HEK293 (cell line): Measurements from ENCODE around the gene CCNT1.

ENCODE experiments used
- OVOL3 ChIP-seq: fragments of 450-650 bp; formaldehyde crosslinking; IDR thresholded peaks from 2 replicates; pipeline ENCODE4 v1.5.1; 2016; ENCODE audit warnings: missing biosample characterization, missing genetic modification characterization
- SCRT2 ChIP-seq: fragments of 450-650 bp; formaldehyde crosslinking; IDR thresholded peaks from 2 replicates; pipeline ENCODE4 v1.5.1; 2016; ENCODE audit warnings: missing biosample characterization, missing genetic modification characterization
- YY1 ChIP-seq: fragments of 450-650 bp; formaldehyde crosslinking; IDR thresholded peaks from 2 replicates; pipeline ENCODE4 v1.5.1; 2018; ENCODE audit warnings: missing biosample characterization, missing genetic modification characterization
- ZBTB48 ChIP-seq: fragments of 450-650 bp; formaldehyde crosslinking; IDR thresholded peaks from 2 replicates; pipeline ENCODE4 v1.5.1; 2016; ENCODE audit warnings: missing biosample characterization, missing genetic modification characterization
- ZNF112 ChIP-seq: fragments of 450-650 bp; formaldehyde crosslinking; IDR thresholded peaks from 2 replicates; pipeline ENCODE4 v1.5.0; 2017; ENCODE audit warnings: missing biosample characterization, missing genetic modification characterization
- ZNF175 ChIP-seq: fragments of 450-650 bp; formaldehyde crosslinking; IDR thresholded peaks from 2 replicates; pipeline ENCODE4 v1.5.1; 2016; ENCODE audit warnings: missing biosample characterization, missing genetic modification characterization
- ZNF302 ChIP-seq: fragments of 450-650 bp; formaldehyde crosslinking; IDR thresholded peaks from 2 replicates; pipeline ENCODE4 v1.5.1; 2016; ENCODE audit warnings: missing biosample characterization, missing genetic modification characterization, low read depth
- ZNF398 ChIP-seq: fragments of 450-650 bp; formaldehyde crosslinking; IDR thresholded peaks from 2 replicates; pipeline ENCODE4 v1.5.1; 2017; ENCODE audit warnings: missing biosample characterization, missing genetic modification characterization
- ZNF433 ChIP-seq: fragments of 450-650 bp; formaldehyde crosslinking; IDR thresholded peaks from 2 replicates; pipeline ENCODE4 v1.5.1; 2016; ENCODE audit warnings: missing biosample characterization, missing genetic modification characterization, low read depth
- ZNF521 ChIP-seq: fragments of 450-650 bp; formaldehyde crosslinking; IDR thresholded peaks from 2 replicates; pipeline ENCODE4 v1.5.1; 2017; ENCODE audit warnings: missing biosample characterization, mild to moderate bottlenecking, missing genetic modification characterization
- ZNF544 ChIP-seq: fragments of 450-650 bp; formaldehyde crosslinking; IDR thresholded peaks from 2 replicates; pipeline ENCODE4 v1.5.0; 2017; ENCODE audit warnings: missing biosample characterization, missing genetic modification characterization
- ZNF585B ChIP-seq: fragments of 450-650 bp; formaldehyde crosslinking; IDR thresholded peaks from 2 replicates; pipeline ENCODE4 v1.5.1; 2016; ENCODE audit warnings: missing biosample characterization, missing genetic modification characterization
- ZNF692 ChIP-seq: fragments of 450-650 bp; formaldehyde crosslinking; IDR thresholded peaks from 2 replicates; pipeline ENCODE4 v1.5.1; 2016; ENCODE audit warnings: missing biosample characterization, missing genetic modification characterization
- ZNF843 ChIP-seq: fragments of 450-650 bp; formaldehyde crosslinking; IDR thresholded peaks from 2 replicates; pipeline ENCODE4 v1.5.1; 2016; ENCODE audit warnings: missing biosample characterization, missing genetic modification characterization
- TF ChIP-seq, protein P1 (sequence below): fragments of 450-650 bp; formaldehyde crosslinking; IDR thresholded peaks from 2 replicates; pipeline ENCODE4 v1.5.1; 2016; ENCODE audit warnings: missing biosample characterization, missing genetic modification characterization, borderline replicate concordance
- TF ChIP-seq, protein P2 (sequence below): fragments of 450-650 bp; formaldehyde crosslinking; IDR thresholded peaks from 2 replicates; pipeline ENCODE4 v1.5.1; 2016; ENCODE audit warnings: missing biosample characterization, missing genetic modification characterization
- TF ChIP-seq, protein P3 (sequence below): fragments of 450-650 bp; formaldehyde crosslinking; IDR thresholded peaks from 2 replicates; pipeline ENCODE4 v1.5.1; 2016; ENCODE audit warnings: missing biosample characterization, missing genetic modification characterization, low read depth
- TF ChIP-seq, protein P4 (sequence below): IDR thresholded peaks from 2 replicates; pipeline ENCODE4 v1.6.1; 2011; ENCODE audit warnings: mild to moderate bottlenecking, low read depth, low read length, borderline replicate concordance
- TF ChIP-seq, protein P5 (sequence below): fragments of 450-650 bp; formaldehyde crosslinking; IDR thresholded peaks from 2 replicates; pipeline ENCODE4 v1.5.1; 2016; ENCODE audit warnings: missing biosample characterization, missing genetic modification characterization
- TF ChIP-seq, protein P6 (sequence below): fragments of 450-650 bp; formaldehyde crosslinking; IDR thresholded peaks from 2 replicates; pipeline ENCODE4 v1.5.1; 2016; ENCODE audit warnings: missing biosample characterization, missing genetic modification characterization

The CCNT1 gene

DNA sequence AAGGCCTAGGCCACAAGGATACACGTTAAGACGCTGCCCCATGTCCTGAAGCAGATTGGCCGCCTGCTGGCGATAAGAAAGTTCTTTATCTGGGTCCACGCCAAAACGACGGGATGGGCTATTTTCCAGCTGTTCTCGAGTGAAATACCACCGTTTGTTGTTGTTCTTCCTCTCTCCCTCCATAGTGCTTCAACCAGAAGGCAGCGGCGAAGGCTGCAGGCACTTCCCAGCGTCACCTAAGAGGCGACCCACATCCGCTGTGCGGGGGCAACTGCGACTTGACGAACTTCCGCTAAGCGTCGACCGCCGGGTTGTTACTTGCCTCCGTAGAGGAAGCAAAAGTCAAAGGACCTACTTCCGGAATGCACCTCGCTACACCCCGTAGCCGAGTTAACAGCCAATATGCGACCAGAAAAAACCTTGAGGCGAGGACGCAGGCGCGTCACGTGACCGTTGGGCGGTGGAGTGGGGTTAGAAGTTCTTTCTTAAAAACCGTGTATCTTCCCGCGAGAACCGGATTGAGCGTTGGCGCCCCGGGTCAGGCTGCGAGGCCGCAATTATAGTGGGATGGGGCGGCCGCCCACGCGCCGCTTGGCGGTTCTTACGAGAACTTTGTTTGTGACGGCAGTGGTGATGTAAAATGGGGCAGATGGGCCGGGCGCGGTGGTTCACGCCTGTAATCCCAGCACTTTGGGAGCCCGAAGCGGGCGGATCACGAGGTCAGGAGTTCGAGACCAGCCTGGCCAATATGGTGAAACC is at the start of gene CCNT1 (continued):
- TF ChIP-seq ZNF692 (tag by site-specific recombination) (peak; percentile 50; the same call in 1 of the 2 replicates), ZBTB48 (tag by site-specific recombination) (no peak), OVOL3 (tag by site-specific recombination) (no peak), ZNF112 (tag by site-specific recombination) (no peak), ZNF585B (no peak), ZNF433 (tag by site-specific recombination) (no peak), ZNF521 (no peak), ZNF398 (tag by site-specific recombination) (no peak), ZNF843 (tag by site-specific recombination) (no peak; the same call in 1 of the 2 replicates), ZNF175 (no peak), ZNF544 (tag by site-specific recombination) (no peak), ZNF302 (tag by site-specific recombination) (no peak), YY1 (tag by site-specific recombination) (peak; percentile 88), SCRT2 (no peak; the same call in 1 of the 2 replicates)
- TF ChIP-seq, protein P1, sequence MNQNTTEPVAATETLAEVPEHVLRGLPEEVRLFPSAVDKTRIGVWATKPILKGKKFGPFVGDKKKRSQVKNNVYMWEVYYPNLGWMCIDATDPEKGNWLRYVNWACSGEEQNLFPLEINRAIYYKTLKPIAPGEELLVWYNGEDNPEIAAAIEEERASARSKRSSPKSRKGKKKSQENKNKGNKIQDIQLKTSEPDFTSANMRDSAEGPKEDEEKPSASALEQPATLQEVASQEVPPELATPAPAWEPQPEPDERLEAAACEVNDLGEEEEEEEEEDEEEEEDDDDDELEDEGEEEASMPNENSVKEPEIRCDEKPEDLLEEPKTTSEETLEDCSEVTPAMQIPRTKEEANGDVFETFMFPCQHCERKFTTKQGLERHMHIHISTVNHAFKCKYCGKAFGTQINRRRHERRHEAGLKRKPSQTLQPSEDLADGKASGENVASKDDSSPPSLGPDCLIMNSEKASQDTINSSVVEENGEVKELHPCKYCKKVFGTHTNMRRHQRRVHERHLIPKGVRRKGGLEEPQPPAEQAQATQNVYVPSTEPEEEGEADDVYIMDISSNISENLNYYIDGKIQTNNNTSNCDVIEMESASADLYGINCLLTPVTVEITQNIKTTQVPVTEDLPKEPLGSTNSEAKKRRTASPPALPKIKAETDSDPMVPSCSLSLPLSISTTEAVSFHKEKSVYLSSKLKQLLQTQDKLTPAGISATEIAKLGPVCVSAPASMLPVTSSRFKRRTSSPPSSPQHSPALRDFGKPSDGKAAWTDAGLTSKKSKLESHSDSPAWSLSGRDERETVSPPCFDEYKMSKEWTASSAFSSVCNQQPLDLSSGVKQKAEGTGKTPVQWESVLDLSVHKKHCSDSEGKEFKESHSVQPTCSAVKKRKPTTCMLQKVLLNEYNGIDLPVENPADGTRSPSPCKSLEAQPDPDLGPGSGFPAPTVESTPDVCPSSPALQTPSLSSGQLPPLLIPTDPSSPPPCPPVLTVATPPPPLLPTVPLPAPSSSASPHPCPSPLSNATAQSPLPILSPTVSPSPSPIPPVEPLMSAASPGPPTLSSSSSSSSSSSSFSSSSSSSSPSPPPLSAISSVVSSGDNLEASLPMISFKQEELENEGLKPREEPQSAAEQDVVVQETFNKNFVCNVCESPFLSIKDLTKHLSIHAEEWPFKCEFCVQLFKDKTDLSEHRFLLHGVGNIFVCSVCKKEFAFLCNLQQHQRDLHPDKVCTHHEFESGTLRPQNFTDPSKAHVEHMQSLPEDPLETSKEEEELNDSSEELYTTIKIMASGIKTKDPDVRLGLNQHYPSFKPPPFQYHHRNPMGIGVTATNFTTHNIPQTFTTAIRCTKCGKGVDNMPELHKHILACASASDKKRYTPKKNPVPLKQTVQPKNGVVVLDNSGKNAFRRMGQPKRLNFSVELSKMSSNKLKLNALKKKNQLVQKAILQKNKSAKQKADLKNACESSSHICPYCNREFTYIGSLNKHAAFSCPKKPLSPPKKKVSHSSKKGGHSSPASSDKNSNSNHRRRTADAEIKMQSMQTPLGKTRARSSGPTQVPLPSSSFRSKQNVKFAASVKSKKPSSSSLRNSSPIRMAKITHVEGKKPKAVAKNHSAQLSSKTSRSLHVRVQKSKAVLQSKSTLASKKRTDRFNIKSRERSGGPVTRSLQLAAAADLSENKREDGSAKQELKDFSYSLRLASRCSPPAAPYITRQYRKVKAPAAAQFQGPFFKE (tag by site-specific recombination), result no peak
- TF ChIP-seq, protein P2, sequence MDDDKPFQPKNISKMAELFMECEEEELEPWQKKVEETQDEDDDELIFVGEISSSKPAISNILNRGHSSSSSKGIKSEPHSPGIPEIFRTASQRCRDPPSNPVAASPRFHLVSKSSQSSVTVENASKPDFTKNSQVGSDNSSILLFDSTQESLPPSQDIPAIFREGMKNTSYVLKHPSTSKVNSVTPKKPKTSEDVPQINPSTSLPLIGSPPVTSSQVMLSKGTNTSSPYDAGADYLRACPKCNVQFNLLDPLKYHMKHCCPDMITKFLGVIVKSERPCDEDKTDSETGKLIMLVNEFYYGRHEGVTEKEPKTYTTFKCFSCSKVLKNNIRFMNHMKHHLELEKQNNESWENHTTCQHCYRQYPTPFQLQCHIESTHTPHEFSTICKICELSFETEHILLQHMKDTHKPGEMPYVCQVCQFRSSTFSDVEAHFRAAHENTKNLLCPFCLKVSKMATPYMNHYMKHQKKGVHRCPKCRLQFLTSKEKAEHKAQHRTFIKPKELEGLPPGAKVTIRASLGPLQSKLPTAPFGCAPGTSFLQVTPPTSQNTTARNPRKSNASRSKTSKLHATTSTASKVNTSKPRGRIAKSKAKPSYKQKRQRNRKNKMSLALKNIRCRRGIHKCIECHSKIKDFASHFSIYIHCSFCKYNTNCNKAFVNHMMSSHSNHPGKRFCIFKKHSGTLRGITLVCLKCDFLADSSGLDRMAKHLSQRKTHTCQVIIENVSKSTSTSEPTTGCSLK (tag by site-specific recombination), result no peak
- TF ChIP-seq, protein P3, sequence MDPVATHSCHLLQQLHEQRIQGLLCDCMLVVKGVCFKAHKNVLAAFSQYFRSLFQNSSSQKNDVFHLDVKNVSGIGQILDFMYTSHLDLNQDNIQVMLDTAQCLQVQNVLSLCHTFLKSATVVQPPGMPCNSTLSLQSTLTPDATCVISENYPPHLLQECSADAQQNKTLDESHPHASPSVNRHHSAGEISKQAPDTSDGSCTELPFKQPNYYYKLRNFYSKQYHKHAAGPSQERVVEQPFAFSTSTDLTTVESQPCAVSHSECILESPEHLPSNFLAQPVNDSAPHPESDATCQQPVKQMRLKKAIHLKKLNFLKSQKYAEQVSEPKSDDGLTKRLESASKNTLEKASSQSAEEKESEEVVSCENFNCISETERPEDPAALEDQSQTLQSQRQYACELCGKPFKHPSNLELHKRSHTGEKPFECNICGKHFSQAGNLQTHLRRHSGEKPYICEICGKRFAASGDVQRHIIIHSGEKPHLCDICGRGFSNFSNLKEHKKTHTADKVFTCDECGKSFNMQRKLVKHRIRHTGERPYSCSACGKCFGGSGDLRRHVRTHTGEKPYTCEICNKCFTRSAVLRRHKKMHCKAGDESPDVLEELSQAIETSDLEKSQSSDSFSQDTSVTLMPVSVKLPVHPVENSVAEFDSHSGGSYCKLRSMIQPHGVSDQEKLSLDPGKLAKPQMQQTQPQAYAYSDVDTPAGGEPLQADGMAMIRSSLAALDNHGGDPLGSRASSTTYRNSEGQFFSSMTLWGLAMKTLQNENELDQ (tag by site-specific recombination), result 0 out of 2 replicates have a peak, but pooled peaks have one; percentile 26
- TF ChIP-seq, protein P4, sequence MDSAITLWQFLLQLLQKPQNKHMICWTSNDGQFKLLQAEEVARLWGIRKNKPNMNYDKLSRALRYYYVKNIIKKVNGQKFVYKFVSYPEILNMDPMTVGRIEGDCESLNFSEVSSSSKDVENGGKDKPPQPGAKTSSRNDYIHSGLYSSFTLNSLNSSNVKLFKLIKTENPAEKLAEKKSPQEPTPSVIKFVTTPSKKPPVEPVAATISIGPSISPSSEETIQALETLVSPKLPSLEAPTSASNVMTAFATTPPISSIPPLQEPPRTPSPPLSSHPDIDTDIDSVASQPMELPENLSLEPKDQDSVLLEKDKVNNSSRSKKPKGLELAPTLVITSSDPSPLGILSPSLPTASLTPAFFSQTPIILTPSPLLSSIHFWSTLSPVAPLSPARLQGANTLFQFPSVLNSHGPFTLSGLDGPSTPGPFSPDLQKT, result no peak
- TF ChIP-seq, protein P5, sequence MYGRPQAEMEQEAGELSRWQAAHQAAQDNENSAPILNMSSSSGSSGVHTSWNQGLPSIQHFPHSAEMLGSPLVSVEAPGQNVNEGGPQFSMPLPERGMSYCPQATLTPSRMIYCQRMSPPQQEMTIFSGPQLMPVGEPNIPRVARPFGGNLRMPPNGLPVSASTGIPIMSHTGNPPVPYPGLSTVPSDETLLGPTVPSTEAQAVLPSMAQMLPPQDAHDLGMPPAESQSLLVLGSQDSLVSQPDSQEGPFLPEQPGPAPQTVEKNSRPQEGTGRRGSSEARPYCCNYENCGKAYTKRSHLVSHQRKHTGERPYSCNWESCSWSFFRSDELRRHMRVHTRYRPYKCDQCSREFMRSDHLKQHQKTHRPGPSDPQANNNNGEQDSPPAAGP (tag by site-specific recombination), result peak; percentile 72
- TF ChIP-seq, protein P6, sequence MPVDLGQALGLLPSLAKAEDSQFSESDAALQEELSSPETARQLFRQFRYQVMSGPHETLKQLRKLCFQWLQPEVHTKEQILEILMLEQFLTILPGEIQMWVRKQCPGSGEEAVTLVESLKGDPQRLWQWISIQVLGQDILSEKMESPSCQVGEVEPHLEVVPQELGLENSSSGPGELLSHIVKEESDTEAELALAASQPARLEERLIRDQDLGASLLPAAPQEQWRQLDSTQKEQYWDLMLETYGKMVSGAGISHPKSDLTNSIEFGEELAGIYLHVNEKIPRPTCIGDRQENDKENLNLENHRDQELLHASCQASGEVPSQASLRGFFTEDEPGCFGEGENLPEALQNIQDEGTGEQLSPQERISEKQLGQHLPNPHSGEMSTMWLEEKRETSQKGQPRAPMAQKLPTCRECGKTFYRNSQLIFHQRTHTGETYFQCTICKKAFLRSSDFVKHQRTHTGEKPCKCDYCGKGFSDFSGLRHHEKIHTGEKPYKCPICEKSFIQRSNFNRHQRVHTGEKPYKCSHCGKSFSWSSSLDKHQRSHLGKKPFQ (tag by site-specific recombination), result 0 out of 2 replicates have a peak, but pooled peaks have one; percentile 28
